ENCODE measurements around the gene S100A7A. TPM values are rescaled to one million over a fixed set of nuclear protein-coding genes. Genes with fewer than 3 reads are reported as not detected.

S100A7A gene
- total and polyA plus RNA-seq, 2 of the 4 experiments (the other 2 are of a cell fraction), result not detected

- H3K18ac ChIP-seq (ENCODE audit: low read depth, low read length), result no peak overlapping the region
- no peaks in the 10 kb centered on the region for H3K9me1 ChIP-seq (ENCODE audit: insufficient read depth, low read length)
- no peak overlapping the region for H2BK5ac ChIP-seq (ENCODE audit: low read depth, low read length, poor library complexity, severe bottlenecking)
- CTCF ChIA-PET, result no interaction called here
- H3K4me3 ChIP-seq (ENCODE audit: insufficient read depth, low read depth, low read length), result no peak overlapping the region
- no peak overlapping the region for H3K14ac ChIP-seq (replicated peaks; ENCODE audit: low read depth, low read length)
- WGBS, 2 experiments (ENCODE audit: extremely low coverage in 2 of 2, insufficient read length in 1 of 2), result 60% methylated on average over 1 of the region's 9 CpGs; no CpG with 5 or more reads in 1 of the 2 experiments
- no peak overlapping the region for H3K4ac ChIP-seq (ENCODE audit: low read depth, low read length)
- H3K4me2 ChIP-seq (ENCODE audit: low read depth, low read length), result no peak overlapping the region
- H2AFZ ChIP-seq (replicated peaks; ENCODE audit: low read length, poor library complexity), result no peak overlapping the region
- dilution Hi-C loops (cut with HindIII; ENCODE audit: low sequenced_read_pairs, unreplicated experiment), result no loop called here
- no peak overlapping the region for H2BK15ac ChIP-seq (ENCODE audit: low read depth, low read length)
- no peak overlapping the region for H4K5ac ChIP-seq (ENCODE audit: low read depth, low read length)
- no peak overlapping the region for H2AK5ac ChIP-seq (ENCODE audit: low read depth, low read length)
- H3K4me1 ChIP-seq (ENCODE audit: control insufficient read depth, insufficient read depth, low read length), result no peaks in the 10 kb centered on the region
- no peak overlapping the region for H4K91ac ChIP-seq (ENCODE audit: insufficient read depth, low read depth, low read length)
- H2AK9ac ChIP-seq (replicated peaks; ENCODE audit: low read depth, low read length, poor library complexity), result no peak overlapping the region
- in situ Hi-C loops (cut with MboI; ENCODE audit: low sequenced_read_pairs), result no loop called here
- H2BK120ac ChIP-seq (ENCODE audit: low read depth, low read length), result no peak overlapping the region
- H3K27ac ChIP-seq (ENCODE audit: insufficient read depth, low read length), result no peak overlapping the region
- no peak overlapping the region for H3K56ac ChIP-seq (ENCODE audit: extremely low read depth, insufficient read depth, low read length)
- POLR2A ChIA-PET (ENCODE audit: unreplicated experiment), result no interaction called here
- no peak for TF ChIP-seq RCOR1 (IDR thresholded peaks at IDR 0.05; ENCODE audit: insufficient replicate concordance, low read length)
- TF ChIP-seq MAZ (IDR thresholded peaks at IDR 0.05; ENCODE audit: borderline replicate concordance, low read depth, low read length), result no peak
- no peak for TF ChIP-seq NFE2L2 (IDR thresholded peaks at IDR 0.05; ENCODE audit: low read depth, low read length)
- TF ChIP-seq ELK1 (IDR thresholded peaks at IDR 0.05; ENCODE audit: borderline replicate concordance, low read depth, low read length), result no peak
- no peak for TF ChIP-seq USF2 (IDR thresholded peaks at IDR 0.05; ENCODE audit: low read depth, low read length)
- no peak for TF ChIP-seq MAFK (IDR thresholded peaks at IDR 0.05; ENCODE audit: low read depth, low read length)
- no peak for TF ChIP-seq BHLHE40 (IDR thresholded peaks at IDR 0.05; ENCODE audit: low read depth, low read length)
- no peak for TF ChIP-seq POLR2A (IDR thresholded peaks at IDR 0.05; ENCODE audit: low read depth, low read length)
- no peak for TF ChIP-seq MXI1 (IDR thresholded peaks at IDR 0.05; ENCODE audit: borderline replicate concordance, low read depth, low read length)
- no peak for TF ChIP-seq RFX5 (IDR thresholded peaks at IDR 0.05; ENCODE audit: low read depth, low read length)
- TF ChIP-seq SMC3 (IDR thresholded peaks at IDR 0.05; ENCODE audit: low read depth, low read length), result no peak
- TF ChIP-seq CEBPB (IDR thresholded peaks at IDR 0.05; ENCODE audit: low read depth, low read length), result no peak
- no peak for TF ChIP-seq CHD1 (IDR thresholded peaks at IDR 0.05; ENCODE audit: low read depth, low read length)
- TF ChIP-seq FOS (IDR thresholded peaks at IDR 0.05; ENCODE audit: low read depth, low read length), result no peak
- TF ChIP-seq RAD21 (IDR thresholded peaks at IDR 0.05; ENCODE audit: low read length), result no peak
- no peak for TF ChIP-seq CTCF (conservative IDR thresholded peaks at IDR 0.05; ENCODE audit: low read depth, low read length)
- H2BK20ac ChIP-seq (ENCODE audit: low read depth, low read length), result no peak overlapping the region
- H3K23ac ChIP-seq (ENCODE audit: low read depth, low read length), result no peak overlapping the region
- H4K20me1 ChIP-seq (ENCODE audit: insufficient read depth, low read length), result no peaks in the 10 kb centered on the region
- no peaks in the 10 kb centered on the region for H3K36me3 ChIP-seq (ENCODE audit: control insufficient read depth, insufficient read depth, low read length)
- no peak for ATAC-seq (ENCODE audit: low read depth)
- H4K8ac ChIP-seq (ENCODE audit: low read depth in 2 of 2, low read length in 2 of 2), result no peak overlapping the region
- H3K9me3 ChIP-seq (ENCODE audit: control insufficient read depth, insufficient read depth, low read length), result no peaks in the 10 kb centered on the region
- no TSS peak for BruUV-seq (replicated peaks)
- peaks cover 4% of the 10 kb centered on the region; the same call in 1 of the 2 replicates for H3K27me3 ChIP-seq (ENCODE audit: control insufficient read depth, insufficient read depth, low read length)
- DNase-seq, result no peak
- no peak overlapping the region for H3K9ac ChIP-seq (ENCODE audit: low read depth, low read length)
- no peaks in the 10 kb centered on the region for H3K79me1 ChIP-seq (ENCODE audit: low read depth in 1 of 2, low read length in 2 of 2)
- intact Hi-C loops (cut with micrococcal nuclease), result no loop called here
These were observed 14.9 kb upstream of the S100A7A start for GRCh38 chr1:153401461-153401860.

Measured in IMR-90 (cell line).